ENCODE measurements around the gene ASRGL1.
"Not testable (repeated sequence)": the region's sequence is repeated elsewhere in the genome, so short reads cannot be mapped to it uniquely, and the experiment has no call there.

ASRGL1 gene

DNA sequence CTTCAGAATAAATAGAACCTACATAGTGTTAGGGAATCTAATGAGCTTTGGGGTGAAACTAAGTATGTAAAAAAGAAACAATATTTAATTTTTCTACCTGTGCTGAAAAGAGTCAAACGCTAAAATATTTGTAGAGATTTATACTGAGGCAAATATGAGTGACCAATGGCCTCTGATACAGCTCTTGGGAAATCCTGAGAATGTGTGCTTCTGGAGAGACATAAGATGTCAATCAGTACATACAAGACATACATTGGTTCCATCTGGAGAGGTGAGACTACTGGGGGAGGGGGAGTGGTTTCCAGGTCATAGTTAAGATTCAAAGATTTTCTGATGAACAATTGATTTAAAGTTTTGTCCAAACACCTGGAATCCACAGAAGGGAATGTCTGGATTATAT lies 970 bp downstream of the ASRGL1 start:
- no peak for DNase-seq (ENCODE audit: low read depth)
- TF ChIP-seq, protein P1, sequence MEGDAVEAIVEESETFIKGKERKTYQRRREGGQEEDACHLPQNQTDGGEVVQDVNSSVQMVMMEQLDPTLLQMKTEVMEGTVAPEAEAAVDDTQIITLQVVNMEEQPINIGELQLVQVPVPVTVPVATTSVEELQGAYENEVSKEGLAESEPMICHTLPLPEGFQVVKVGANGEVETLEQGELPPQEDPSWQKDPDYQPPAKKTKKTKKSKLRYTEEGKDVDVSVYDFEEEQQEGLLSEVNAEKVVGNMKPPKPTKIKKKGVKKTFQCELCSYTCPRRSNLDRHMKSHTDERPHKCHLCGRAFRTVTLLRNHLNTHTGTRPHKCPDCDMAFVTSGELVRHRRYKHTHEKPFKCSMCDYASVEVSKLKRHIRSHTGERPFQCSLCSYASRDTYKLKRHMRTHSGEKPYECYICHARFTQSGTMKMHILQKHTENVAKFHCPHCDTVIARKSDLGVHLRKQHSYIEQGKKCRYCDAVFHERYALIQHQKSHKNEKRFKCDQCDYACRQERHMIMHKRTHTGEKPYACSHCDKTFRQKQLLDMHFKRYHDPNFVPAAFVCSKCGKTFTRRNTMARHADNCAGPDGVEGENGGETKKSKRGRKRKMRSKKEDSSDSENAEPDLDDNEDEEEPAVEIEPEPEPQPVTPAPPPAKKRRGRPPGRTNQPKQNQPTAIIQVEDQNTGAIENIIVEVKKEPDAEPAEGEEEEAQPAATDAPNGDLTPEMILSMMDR (IDR thresholded peaks at IDR 0.05; ENCODE audit: control insufficient read depth, insufficient read depth, low read depth, low read length, missing control alignments) = no peak

DNA sequence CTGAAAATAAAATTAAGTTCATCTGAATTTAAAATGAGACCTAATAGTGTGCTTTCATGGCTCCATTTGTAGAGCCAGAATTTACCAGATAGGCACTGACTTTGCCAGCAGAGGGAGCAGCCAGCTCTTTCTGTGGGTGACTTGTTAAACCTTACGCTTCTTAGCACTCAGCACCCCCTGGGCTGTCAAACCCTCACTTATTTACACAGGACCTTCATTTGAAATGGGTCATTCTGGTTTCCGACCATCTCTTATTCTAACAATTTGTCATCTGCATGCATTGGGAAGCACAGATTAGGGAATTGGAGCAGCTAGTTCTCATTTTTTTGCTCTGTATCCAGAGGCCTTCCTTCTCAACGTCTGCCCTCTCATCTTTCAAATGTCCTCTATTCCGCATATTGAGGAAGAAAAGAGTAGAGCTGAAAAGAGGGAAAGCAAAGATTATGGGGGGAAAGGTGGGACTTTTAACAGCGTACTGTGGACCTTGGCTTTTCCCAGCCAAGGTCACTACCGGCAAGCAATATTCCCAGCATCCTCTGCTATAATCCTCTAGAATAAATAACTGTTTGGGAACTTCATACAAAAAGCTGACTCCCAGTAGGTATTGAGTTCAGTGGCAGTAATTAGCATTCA lies 3.1 kb downstream of the ASRGL1 start:
- DNase-seq (ENCODE audit: low read depth) = peak; percentile 5
- TF ChIP-seq, protein P1 (IDR thresholded peaks at IDR 0.05; ENCODE audit: control insufficient read depth, insufficient read depth, low read depth, low read length, missing control alignments) = peak; percentile 79
- H3K4me3 ChIP-seq (ENCODE audit: control insufficient read depth, low read depth, low read length) = no peak overlapping the region

More for the DNA sequence above, 970 bp downstream of the ASRGL1 start:
- H3K4me3 ChIP-seq (ENCODE audit: control insufficient read depth, low read depth, low read length) = no peak overlapping the region

DNA sequence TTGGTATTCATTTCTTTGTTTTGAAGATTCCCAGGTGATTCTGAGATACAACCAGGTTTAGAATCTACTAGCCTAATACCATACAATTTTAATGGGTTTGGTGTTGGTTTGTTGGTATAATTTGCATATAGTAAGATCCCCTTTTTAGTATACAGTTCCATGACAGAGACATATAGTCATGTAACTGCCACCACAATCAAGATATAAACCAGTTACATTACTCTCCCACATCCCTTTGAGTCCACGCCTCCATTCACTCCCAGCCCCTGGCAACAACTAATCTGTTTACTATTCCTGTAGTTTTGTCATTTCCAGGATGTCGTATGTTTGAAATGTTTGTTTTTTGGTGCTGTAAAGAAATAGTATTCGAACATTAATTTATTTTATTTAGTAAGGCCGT lies 4.3 kb downstream of the ASRGL1 start:
- TF ChIP-seq, protein P1 (IDR thresholded peaks at IDR 0.05; ENCODE audit: control insufficient read depth, insufficient read depth, low read depth, low read length, missing control alignments) = no peak
- no peak overlapping the region for H3K4me3 ChIP-seq (ENCODE audit: control insufficient read depth, low read depth, low read length)
- no peak for DNase-seq (ENCODE audit: low read depth)

DNA sequence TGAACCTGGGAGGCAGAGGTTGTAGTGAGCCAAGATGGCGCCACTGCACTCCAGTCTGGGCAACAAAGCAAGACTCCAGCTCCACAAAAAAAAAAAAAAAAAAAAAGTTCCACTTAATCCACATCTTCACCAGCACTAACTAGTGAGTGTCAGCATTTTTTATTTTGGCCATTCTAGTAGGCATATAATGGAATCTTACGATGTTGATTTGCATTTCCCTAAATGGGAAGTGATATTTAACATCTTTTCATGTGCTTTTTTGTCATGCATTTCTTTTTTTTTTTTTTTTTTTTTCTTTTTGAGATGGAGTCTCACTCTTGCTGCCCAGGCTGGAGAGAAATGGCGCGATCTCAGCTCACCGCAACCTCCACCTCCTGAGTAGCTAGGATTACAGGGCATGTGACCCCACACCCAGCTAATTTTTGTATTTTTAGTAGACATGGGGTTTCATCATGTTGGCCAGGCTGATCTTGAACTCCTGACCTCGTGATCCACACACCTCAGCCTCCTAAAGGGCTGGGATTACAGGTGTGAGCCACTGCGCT lies 6.5 kb downstream of the ASRGL1 start:
- DNase-seq (ENCODE audit: low read depth); H3K4me3 ChIP-seq (ENCODE audit: control insufficient read depth, low read depth, low read length): not testable (repeated sequence)

DNA sequence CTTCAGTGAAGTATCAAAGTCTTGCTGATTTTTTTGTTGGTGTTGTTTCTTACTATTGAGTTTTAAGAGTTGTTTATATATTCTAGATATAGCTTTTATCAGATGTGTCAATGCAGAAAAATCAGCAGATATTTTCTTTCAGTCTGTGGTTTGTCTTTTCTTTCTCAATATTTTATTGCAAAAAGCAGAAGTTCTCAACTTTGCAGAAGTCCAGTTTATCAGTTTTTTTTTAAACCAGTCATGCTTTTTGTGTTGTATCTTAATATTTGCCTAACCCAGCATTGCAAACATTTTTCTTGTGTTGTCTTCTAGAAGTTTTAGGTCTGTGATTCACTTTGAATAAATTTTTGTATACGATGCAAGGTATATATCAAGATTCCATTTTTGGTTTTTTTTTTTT lies 7.0 kb downstream of the ASRGL1 start:
- H3K4me3 ChIP-seq (ENCODE audit: control insufficient read depth, low read depth, low read length) = no peak overlapping the region
- no peak for DNase-seq (ENCODE audit: low read depth)
- TF ChIP-seq, protein P1 (IDR thresholded peaks at IDR 0.05; ENCODE audit: control insufficient read depth, insufficient read depth, low read depth, low read length, missing control alignments) = no peak

DNA sequence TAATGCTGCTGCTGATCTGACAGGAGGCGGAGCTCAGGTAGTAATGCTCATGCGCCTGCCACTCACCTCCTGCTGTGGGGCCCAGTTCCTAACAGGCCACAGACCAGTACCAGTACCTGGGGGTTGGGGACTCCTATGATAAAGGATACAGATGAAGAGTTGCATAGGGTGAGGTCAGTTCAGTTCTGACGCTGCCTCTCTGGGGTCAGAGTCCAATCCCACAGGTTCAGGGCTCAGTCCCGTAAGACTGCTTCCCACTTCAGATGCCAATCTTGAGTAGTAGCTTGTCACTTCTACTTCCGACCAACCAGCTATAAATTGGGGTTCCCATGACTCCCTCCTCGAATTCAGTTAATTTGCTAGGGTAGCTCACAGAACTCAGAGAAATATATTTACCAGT lies 8.6 kb downstream of the ASRGL1 start:
- no peak for DNase-seq (ENCODE audit: low read depth)
- no peak overlapping the region for H3K4me3 ChIP-seq (ENCODE audit: control insufficient read depth, low read depth, low read length)
- TF ChIP-seq, protein P1 (IDR thresholded peaks at IDR 0.05; ENCODE audit: control insufficient read depth, insufficient read depth, low read depth, low read length, missing control alignments) = no peak

DNA sequence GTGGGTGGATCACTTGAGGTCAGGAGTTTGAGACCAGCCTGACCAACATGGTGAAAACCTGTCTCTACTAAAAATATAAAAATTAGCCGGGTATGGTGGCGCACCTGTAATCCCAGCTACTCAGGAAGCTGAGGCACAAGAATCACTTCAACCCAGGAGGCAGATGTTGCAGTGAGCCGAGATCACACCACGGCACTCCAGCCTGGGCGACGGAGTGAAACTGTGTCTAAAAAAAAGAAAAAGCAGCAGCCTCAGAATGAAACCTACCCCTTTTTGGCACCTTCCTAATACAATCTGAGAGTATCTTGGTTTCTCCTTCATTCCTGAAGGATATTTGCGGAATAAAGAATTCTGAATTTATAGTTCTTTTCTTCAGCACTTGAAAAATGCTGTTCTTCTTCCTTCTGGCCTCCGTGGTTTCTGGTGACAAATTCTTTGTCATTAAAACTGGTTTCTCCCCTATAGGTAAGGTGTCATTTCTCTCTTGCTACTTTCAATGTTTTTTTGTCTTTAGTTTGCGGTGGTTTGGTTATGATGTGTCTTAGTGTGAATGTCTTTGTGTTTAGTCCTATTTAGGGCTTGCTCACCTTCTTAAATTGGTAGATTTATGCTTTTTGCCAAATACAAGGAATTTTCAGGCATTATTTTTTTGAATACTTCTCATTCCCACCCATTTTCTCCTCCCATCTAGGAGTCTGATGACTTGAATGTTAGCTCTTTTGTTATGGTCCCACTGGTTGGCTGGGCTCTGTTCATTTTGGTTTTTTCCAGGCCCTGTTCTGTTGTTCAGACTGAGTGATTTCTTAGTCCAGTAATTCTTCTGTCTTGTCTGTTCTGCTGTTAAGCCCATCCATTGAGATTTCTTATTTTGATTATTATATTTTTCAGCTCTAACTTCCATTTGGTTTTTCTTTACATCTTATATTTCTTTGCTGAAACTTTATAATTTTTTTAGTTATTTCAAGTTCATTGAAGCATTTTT lies 15.4 kb downstream of the ASRGL1 start:
- no peak for DNase-seq (ENCODE audit: low read depth)
- TF ChIP-seq, protein P1 (IDR thresholded peaks at IDR 0.05; ENCODE audit: control insufficient read depth, insufficient read depth, low read depth, low read length, missing control alignments) = no peak
- H3K4me3 ChIP-seq (ENCODE audit: control insufficient read depth, low read depth, low read length) = no peak overlapping the region
